RWPE2 (cell line): ENCODE results near the gene NEDD4L.
A peak's percentile ranks its signal among the peaks of the same experiment; 100 is the strongest.

Experiments
- ATAC-seq: fragments of 200-7000 bp; cut with Tn5 transposase; 3 replicates; pipeline ENCODE4 v1.9.1; 2021; ENCODE audit warnings: low read depth
- DNase-seq: peaks from one replicate; pipeline ENCODE4 v3.0.0-alpha.2; 2020; ENCODE audit warnings: low spot score
- H3K27ac ChIP-seq: fragments of 450-650 bp; 2 replicates; pipeline ENCODE4 v1.5.1; 2017; ENCODE audit warnings: mild to moderate bottlenecking; ENCODE audit not compliant: poor library complexity, severe bottlenecking
- H3K27me3 ChIP-seq: fragments of 250-450 bp; sonication (Bioruptor Pico); 2 replicates; pipeline ENCODE4 v1.5.1; 2021; ENCODE audit warnings: mild to moderate bottlenecking, moderate library complexity; ENCODE audit not compliant: insufficient read depth, poor library complexity, severe bottlenecking
- H3K36me3 ChIP-seq: fragments of 250-450 bp; sonication (Bioruptor Pico); 2 replicates; pipeline ENCODE4 v1.5.1; 2020; ENCODE audit warnings: low read depth, mild to moderate bottlenecking, moderate library complexity
- H3K4me1 ChIP-seq: fragments of 250-450 bp; sonication (Bioruptor Pico); 2 replicates; pipeline ENCODE4 v1.5.1; 2021; ENCODE audit warnings: mild to moderate bottlenecking, moderate library complexity; ENCODE audit not compliant: insufficient read depth, poor library complexity, severe bottlenecking
- H3K4me3 ChIP-seq: fragments of 250-450 bp; sonication (Bioruptor Pico); 2 replicates; pipeline ENCODE4 v1.5.1; 2021; ENCODE audit warnings: mild to moderate bottlenecking, moderate library complexity; ENCODE audit not compliant: severe bottlenecking
- H3K9me3 ChIP-seq: fragments of 250-450 bp; sonication (Bioruptor Pico); 2 replicates; pipeline ENCODE4 v1.5.1; 2021; ENCODE audit warnings: mild to moderate bottlenecking, moderate library complexity; ENCODE audit not compliant: severe bottlenecking
- CTCF ChIP-seq: fragments of 450-650 bp; IDR thresholded peaks from one replicate; pipeline ENCODE4 v1.5.1; 2017; ENCODE audit warnings: mild to moderate bottlenecking, moderate library complexity; ENCODE audit not compliant: poor library complexity, severe bottlenecking

Gene NEDD4L

GRCh38 chr18:58046093-58046793, 2.2 kb downstream of the NEDD4L start:
- no peaks in the 10 kb centered on the region for H3K27me3 ChIP-seq
- peak overlapping the region; percentile 83 for H3K4me3 ChIP-seq
- DNase-seq (no peak), ATAC-seq (no peak)
- TF ChIP-seq CTCF = peak; percentile 20
- peak overlapping the region; percentile 86 for H3K27ac ChIP-seq
- H3K4me1 ChIP-seq = peaks cover 7% of the 10 kb centered on the region
- H3K9me3 ChIP-seq = no peaks in the 10 kb centered on the region
- H3K36me3 ChIP-seq = no peaks in the 10 kb centered on the region

GRCh38 chr18:58046794-58047555, 2.9 kb downstream of the NEDD4L start:
- H3K4me3 ChIP-seq = no peak overlapping the region
- DNase-seq (no peak), ATAC-seq (no peak)
- no peaks in the 10 kb centered on the region for H3K36me3 ChIP-seq
- no peak for TF ChIP-seq CTCF
- no peaks in the 10 kb centered on the region for H3K27me3 ChIP-seq
- H3K9me3 ChIP-seq = no peaks in the 10 kb centered on the region
- H3K27ac ChIP-seq = peak overlapping the region; percentile 86
- H3K4me1 ChIP-seq = peaks cover 13% of the 10 kb centered on the region

- H3K9me3 ChIP-seq = no peaks in the 10 kb centered on the region
- TF ChIP-seq CTCF = no peak
- no peak for ATAC-seq
- peak overlapping the region; percentile 86 for H3K27ac ChIP-seq
- no peak for DNase-seq
- peaks cover 14% of the 10 kb centered on the region for H3K4me1 ChIP-seq
- no peaks in the 10 kb centered on the region for H3K36me3 ChIP-seq
- no peak overlapping the region for H3K4me3 ChIP-seq
- no peaks in the 10 kb centered on the region for H3K27me3 ChIP-seq
Measured at GRCh38 chr18:58047556-58047882, 3.5 kb downstream of the NEDD4L start.

- no peak overlapping the region for H3K27ac ChIP-seq
- no peaks in the 10 kb centered on the region for H3K27me3 ChIP-seq
- no peak for TF ChIP-seq CTCF
- no peaks in the 10 kb centered on the region for H3K36me3 ChIP-seq
- DNase-seq = no peak
- H3K4me1 ChIP-seq = peaks cover 12% of the 10 kb centered on the region
- no peak for ATAC-seq
- H3K4me3 ChIP-seq = no peak overlapping the region
- no peaks in the 10 kb centered on the region for H3K9me3 ChIP-seq
Measured at GRCh38 chr18:58048081-58048642, 4.1 kb downstream of the NEDD4L start.
